NCI-H345 treated with DMSO at 0.1 percent for 48 hours (cell line): ENCODE data around the gene ERI3.

ENCODE experiments used
- DNase-seq: peaks from one replicate; lab custom pipeline; 2025; ENCODE audit not compliant: unreplicated experiment; lab: John Stamatoyannopoulos, UW

ERI3 gene

DNA sequence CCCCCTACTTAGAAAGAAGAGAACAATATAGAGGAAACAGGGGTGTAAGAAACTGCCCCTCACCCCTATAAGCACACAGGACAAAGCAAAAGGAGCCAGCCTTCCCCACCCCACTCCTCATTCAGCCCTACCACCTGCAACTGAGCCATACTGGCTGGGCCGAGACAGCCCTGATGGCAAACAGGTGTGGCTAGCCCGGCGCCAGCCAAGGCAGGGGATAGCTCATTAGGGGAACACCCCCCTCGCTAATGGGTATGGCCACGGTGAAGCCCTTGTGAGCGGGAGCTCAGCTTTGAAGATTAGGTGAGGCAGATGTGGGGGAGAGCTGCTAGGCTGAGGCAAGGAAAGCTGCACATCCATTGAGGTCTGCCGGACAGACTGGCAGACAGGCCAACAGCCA is 65.5 kb downstream of the ERI3 start:
- DNase-seq: no peak

DNA sequence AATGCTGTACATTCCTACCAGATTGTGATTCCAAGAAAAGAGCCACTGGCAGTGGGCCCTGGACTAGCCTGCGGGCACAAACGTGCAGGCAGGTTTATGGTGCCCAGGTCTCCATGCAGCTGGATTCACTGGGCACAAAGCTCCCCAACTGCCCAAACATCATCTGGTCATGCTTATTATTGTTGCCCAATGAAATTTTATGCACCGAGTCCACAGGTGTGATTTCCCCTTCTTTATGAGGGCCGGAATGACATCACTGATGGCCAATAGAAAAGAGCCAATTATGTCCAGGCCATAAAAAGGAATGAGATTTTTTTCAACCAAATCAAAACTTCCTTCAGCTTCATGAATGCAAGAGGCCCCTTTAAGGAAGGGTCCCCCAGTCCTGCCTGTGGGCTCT is 66.2 kb downstream of the ERI3 start:
- DNase-seq: no peak

DNA sequence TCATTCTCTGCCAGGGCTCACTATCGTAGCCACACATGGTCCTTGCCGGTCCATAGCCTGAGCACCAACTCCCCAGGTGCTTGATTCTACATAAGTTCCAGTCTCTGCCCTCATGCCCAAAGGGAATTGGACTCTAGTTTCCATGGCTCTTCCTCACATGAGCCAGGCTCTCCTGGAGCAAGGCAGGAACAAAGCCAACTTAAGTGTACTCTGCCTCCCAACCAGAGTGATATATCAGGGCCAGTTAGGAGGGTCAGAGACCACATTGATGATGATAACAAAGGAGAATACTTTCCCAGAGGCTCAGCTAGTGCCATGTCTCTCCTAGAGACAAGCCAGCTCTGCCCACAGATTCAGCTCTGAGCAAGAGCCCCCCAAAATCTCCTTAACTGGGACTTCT is 70.9 kb downstream of the ERI3 start:
- peak; percentile 31 for DNase-seq

DNA sequence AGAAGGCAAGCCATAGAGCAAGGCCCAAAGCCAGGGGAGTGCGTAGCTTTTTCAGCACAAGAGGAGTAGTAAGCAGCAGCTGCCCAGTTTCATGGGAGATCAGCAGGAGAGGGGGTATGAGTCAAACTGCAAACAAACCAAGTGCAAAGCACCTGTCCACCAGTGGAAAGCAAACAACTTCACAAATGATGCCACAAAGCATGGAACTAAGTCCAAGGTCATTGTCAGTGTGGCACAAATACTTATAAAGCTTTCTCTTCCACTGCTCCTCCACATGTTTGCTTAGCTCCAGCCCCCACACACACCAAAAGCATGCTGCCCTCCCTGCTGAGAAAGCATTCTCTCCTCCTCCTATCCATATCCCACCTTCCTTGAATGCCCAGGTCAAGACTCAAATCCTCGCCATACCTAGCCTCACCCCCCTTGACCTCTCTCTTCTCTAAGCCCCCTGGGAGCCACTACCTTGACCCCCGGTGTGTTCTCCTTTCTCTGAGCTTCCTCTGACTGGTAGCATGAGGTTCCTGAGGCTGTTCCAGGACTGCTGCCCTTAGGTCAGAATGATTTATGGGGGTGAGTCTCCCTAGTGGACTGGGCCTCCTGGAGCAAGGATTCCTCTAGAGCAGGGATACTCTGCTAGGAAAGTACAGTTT is 71.4 kb downstream of the ERI3 start:
- peak; percentile 95 for DNase-seq

GRCh38 chr1:44282704-44283426 is 72.2 kb downstream of the ERI3 start:
- DNase-seq: no peak

- no peak for DNase-seq
Observed at GRCh38 chr1:44281962-44282703, 72.9 kb downstream of the ERI3 start.

GRCh38 chr1:44276901-44277300 is 78.2 kb downstream of the ERI3 start:
- no peak for DNase-seq

- peak; percentile 84 for DNase-seq
Observed at GRCh38 chr1:44275991-44276405, 79.1 kb downstream of the ERI3 start.

DNA sequence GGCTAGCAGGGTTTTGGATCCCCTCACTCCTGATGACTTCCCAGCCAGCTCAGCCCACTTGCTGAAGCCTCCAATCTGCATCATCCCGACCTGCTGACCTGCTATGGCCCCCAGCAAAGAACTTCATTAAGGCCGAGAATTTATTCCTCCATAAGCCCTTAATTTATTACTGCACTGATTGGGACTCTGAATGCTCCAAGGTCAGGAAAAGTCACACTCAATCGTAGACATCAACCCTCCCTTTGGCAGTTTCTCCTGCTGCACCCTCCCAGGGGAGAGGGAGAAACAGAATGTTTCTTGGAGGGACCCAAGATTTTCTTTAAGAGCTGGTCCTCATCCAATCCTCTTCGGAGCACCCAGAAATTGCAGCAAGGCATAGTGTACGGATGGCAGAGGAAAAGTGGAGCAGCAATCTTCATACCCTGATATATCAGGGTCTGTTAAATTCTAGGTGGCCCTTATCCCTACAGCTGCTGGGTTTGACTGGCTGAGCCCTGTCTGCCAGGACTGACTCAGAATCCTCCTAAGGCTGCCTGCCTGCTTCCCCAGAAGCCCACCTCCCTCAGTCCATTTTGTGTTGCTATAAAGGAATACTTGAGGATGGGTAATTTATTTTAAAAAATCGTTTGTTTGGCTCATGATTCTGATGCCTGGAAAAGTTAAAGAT is 79.6 kb downstream of the ERI3 start:
- no peak for DNase-seq

GRCh38 chr1:44273560-44274350 is 81.3 kb downstream of the ERI3 start:
- no peak for DNase-seq

GRCh38 chr1:44272992-44273391 is 82.1 kb downstream of the ERI3 start:
- no peak for DNase-seq

DNA sequence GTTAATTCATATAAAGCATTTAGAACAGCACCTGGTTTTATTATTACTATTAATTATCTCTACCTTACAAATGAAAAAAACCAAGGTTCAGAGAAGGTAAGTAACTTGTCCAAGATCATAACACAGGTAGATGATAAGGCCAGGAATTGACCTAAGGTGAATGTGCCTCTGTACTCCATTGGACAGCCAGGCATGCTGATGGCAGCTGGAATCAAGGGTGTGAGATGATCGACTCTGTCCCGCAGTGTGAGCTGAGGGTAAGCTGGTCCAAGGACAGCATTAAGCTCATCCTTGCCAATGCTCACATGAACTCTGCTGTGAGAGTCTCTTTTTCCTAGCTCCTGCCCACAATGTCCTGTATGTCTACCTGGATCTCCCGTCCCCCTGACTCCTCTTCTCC is 83.4 kb downstream of the ERI3 start:
- no peak for DNase-seq

GRCh38 chr1:44270686-44271628 is 84.1 kb downstream of the ERI3 start:
- DNase-seq: no peak

DNA sequence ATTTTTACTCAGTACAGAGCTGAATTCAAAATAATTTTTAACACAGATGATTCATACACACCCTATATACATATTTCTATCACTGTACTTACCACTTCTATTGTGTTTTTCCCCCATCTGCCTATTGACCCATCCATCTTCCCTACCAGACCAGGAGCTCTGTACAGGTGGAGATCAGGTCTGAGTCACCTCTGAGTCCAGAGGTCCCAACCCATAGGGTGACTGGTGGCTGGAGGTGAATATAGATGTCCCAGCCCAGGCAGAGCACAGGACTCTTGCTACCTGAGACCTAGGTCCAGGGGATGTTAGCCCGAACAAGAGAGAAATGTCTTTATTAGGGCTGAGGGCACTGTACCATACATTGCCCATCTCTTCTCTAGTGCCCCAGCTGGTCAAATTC is 87.0 kb downstream of the ERI3 start:
- DNase-seq: no peak

DNA sequence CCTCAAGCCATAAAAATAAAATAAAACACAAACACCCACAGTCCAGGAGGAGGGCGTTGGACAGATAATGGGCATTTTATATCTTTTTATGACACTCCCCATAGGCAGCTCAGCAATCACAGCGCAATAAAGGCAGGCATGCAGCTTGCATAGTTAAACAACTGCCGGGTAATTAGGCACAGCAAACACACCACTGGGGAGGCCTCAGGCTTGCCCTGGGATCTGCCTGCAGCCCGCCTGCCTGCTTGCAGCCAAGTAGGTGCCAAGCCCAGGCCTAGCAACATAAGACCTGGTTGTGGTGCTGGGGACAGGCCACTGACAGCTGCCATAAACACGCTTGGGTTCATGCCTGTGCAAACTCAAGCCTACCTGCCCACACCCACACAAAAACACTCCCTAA is 87.6 kb downstream of the ERI3 start:
- no peak for DNase-seq

- no peak for DNase-seq
Observed at GRCh38 chr1:44266400-44267344, 88.4 kb downstream of the ERI3 start.

- no peak for DNase-seq
Observed at GRCh38 chr1:44265656-44266358, 89.2 kb downstream of the ERI3 start.

GRCh38 chr1:44264451-44264771 is 90.6 kb downstream of the ERI3 start:
- DNase-seq: no peak
